ENCODE data around the gene CCDC184. TPM values are rescaled to one million over a fixed set of nuclear protein-coding genes. Genes with fewer than 3 reads are reported as not detected.

Gene CCDC184
- total and polyA plus RNA-seq, 2 of the 13 experiments (the other 11 are each of a cell fraction or from before 2014, with no cell fraction given), result not detected

DNA sequence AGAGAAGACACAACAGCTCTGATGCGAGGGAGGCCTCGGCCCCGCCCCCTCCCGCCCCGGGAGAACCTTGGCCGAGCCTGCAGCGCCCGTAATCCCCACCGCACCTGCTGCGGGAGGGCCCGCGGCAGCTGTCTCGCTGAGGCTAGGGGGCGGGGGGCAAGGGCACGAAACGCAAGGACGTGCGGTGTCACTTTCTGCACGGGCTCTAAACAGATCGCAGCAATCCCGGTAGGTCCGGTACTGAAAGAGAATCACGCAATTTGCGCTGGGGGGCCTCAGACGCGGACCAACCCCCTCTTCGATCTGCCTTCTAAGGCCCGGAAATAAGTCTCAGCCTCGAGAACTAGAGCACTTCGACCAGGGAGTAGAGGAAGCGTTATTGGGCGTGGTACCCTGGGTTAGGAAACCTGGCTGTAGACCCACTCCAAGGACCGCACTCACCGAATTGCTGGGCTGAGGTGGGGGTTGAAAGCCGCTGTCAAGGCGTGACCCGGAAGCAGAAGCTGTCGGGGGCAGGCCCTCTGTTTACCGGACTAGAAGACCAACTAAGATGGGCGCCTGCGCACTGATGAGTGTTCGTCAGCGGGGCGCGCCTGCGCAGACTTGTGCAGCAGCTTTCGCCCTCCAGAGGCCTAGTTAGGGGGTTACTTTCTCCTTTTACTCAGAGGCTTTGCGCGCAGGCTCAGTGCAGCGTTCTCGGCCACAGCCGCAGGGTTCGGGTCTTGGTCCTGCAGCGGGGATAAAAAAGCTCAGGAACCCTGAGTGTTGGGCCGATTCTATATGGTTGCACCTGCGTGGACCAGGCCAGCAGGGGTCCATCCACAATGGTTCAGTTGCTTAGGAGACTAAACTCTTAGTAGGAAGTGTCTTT is 26.2 kb upstream of the CCDC184 start, which contains the start of gene ASB8 (continued):
- TF ChIP-seq ZNF512B (CRISPR knock-in tag; IDR thresholded peaks at IDR 0.05; ENCODE audit: borderline replicate concordance), result no peak
- no peak for TF ChIP-seq MTF1 (CRISPR knock-in tag; IDR thresholded peaks at IDR 0.05)
- TF ChIP-seq LCORL (IDR thresholded peaks at IDR 0.05), result no peak
- TF ChIP-seq LCORL (CRISPR knock-in tag; IDR thresholded peaks at IDR 0.05), result no peak
- TF ChIP-seq MAZ (IDR thresholded peaks at IDR 0.05; ENCODE audit: borderline replicate concordance, low read depth, low read length), result peak; percentile 94
- peak; percentile 66 for TF ChIP-seq MAZ (CRISPR knock-in tag; IDR thresholded peaks at IDR 0.05; ENCODE audit: low read depth)
- TF ChIP-seq RAD21 (CRISPR knock-in tag; IDR thresholded peaks at IDR 0.05), result peak; percentile 16; the same call in 1 of the 2 replicates
- TF ChIP-seq, protein P1, sequence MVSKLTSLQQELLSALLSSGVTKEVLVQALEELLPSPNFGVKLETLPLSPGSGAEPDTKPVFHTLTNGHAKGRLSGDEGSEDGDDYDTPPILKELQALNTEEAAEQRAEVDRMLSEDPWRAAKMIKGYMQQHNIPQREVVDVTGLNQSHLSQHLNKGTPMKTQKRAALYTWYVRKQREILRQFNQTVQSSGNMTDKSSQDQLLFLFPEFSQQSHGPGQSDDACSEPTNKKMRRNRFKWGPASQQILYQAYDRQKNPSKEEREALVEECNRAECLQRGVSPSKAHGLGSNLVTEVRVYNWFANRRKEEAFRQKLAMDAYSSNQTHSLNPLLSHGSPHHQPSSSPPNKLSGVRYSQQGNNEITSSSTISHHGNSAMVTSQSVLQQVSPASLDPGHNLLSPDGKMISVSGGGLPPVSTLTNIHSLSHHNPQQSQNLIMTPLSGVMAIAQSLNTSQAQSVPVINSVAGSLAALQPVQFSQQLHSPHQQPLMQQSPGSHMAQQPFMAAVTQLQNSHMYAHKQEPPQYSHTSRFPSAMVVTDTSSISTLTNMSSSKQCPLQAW (CRISPR knock-in tag; IDR thresholded peaks at IDR 0.05), result peak; percentile 81
- TF ChIP-seq ZBTB42 (CRISPR knock-in tag; IDR thresholded peaks at IDR 0.05), result peak; percentile 18; the same call in 1 of the 2 replicates
- TF ChIP-seq, protein P2, sequence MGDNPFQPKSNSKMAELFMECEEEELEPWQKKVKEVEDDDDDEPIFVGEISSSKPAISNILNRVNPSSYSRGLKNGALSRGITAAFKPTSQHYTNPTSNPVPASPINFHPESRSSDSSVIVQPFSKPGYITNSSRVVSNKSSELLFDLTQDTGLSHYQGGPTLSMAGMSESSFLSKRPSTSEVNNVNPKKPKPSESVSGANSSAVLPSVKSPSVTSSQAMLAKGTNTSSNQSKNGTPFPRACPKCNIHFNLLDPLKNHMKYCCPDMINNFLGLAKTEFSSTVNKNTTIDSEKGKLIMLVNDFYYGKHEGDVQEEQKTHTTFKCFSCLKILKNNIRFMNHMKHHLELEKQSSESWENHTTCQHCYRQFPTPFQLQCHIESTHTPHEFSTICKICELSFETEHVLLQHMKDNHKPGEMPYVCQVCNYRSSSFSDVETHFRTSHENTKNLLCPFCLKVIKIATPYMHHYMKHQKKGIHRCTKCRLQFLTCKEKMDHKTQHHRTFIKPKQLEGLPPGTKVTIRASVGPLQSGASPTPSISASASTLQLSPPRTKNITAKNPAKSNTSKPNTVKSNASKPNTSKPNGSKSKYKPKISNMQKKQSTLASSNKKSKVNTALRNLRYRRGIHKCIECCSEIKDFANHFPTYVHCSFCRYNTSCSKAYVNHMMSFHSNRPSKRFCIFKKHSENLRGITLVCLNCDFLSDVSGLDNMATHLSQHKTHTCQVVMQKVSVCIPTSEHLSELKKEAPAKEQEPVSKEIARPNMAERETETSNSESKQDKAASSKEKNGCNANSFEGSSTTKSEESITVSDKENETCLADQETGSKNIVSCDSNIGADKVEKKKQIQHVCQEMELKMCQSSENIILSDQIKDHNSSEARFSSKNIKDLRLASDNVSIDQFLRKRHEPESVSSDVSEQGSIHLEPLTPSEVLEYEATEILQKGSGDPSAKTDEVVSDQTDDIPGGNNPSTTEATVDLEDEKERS (CRISPR knock-in tag; IDR thresholded peaks at IDR 0.05), result peak; percentile 86
- TF ChIP-seq ZNF292 (CRISPR knock-in tag; IDR thresholded peaks at IDR 0.05; ENCODE audit: borderline replicate concordance, low read depth), result peak; percentile 51; the same call in 1 of the 2 replicates
- TF ChIP-seq PHF21A (CRISPR knock-in tag; IDR thresholded peaks at IDR 0.05), result peak; percentile 59; the same call in 1 of the 2 replicates
- TF ChIP-seq ZFP62 (CRISPR knock-in tag; IDR thresholded peaks at IDR 0.05), result no peak
- TF ChIP-seq RBM22 (optimal IDR thresholded peaks at IDR 0.05; ENCODE audit: low read length), result no peak
- peak; percentile 60 for TF ChIP-seq TEAD3 (CRISPR knock-in tag; optimal IDR thresholded peaks at IDR 0.05; ENCODE audit: borderline replicate concordance)
- TF ChIP-seq ETV6 (CRISPR knock-in tag; conservative IDR thresholded peaks at IDR 0.05), result no peak
- TF ChIP-seq HMG20A (CRISPR knock-in tag; IDR thresholded peaks at IDR 0.05; ENCODE audit: borderline replicate concordance), result 0 out of 2 replicates have a peak, but pooled peaks have one; percentile 21
- TF ChIP-seq ZNF207 (IDR thresholded peaks at IDR 0.05; ENCODE audit: borderline replicate concordance), result no peak
- peak; percentile 43; the same call in 1 of the 2 replicates for TF ChIP-seq GMEB1 (CRISPR knock-in tag; IDR thresholded peaks at IDR 0.05; ENCODE audit: borderline replicate concordance)
- peak; percentile 85; the same call in 1 of the 2 replicates for TF ChIP-seq PITX1 (CRISPR knock-in tag; IDR thresholded peaks at IDR 0.05)
- peak; percentile 87 for TF ChIP-seq ELF1 (CRISPR knock-in tag; IDR thresholded peaks at IDR 0.05)
